BE2C (cell line): Measurements from ENCODE around the gene ENOX1.
A peak's percentile ranks its signal among the peaks of the same experiment; 100 is the strongest.

Experiments
- DNase-seq: peaks from one replicate; pipeline ENCODE4 v3.0.0-alpha.2; 2020
- H3K27me3 ChIP-seq: fragments of 250-450 bp; sonication (Bioruptor Pico); 2 replicates; pipeline ENCODE4 v1.5.1; 2020; ENCODE audit warnings: mild to moderate bottlenecking
- H3K36me3 ChIP-seq: fragments of 250-450 bp; sonication (Bioruptor Pico); 2 replicates; pipeline ENCODE4 v1.5.1; 2020; ENCODE audit warnings: mild to moderate bottlenecking
- H3K4me1 ChIP-seq: fragments of 250-450 bp; sonication (Bioruptor Pico); 2 replicates; pipeline ENCODE4 v1.5.1; 2020
- H3K4me3 ChIP-seq: 2 replicates; pipeline ENCODE4 v1.5.1; 2011; ENCODE audit warnings: low read depth, low read length
- H3K9me3 ChIP-seq: fragments of 250-450 bp; sonication (Bioruptor Pico); 2 replicates; pipeline ENCODE4 v1.5.1; 2020
- TF ChIP-seq, protein P1 (sequence below): IDR thresholded peaks from 2 replicates; pipeline ENCODE4 v1.5.1; 2012; ENCODE audit warnings: mild to moderate bottlenecking, low read depth, low read length

Gene ENOX1

DNA sequence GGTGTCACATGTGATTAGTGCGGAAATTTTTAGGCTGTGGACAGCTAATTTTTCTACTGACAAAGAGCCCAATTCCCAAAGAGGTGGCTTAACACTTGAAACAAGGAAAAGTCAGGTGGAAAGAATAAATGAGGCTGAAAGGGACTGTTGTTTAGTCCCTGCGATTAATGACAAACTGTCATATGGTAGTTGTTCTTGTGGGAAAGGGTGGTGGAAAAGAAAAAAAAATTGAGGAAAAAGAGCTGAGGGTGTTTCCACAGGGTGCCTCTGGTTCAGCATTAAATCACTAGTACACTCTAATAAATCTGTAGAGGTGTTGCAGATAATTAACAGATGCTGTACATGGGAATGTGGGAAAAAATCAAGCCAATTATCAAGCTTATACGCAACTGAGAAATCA lies 462.6 kb downstream of the ENOX1 start:
- no peaks in the 10 kb centered on the region for H3K27me3 ChIP-seq
- H3K36me3 ChIP-seq: no peaks in the 10 kb centered on the region
- H3K4me1 ChIP-seq: no peaks in the 10 kb centered on the region
- no peak for DNase-seq
- TF ChIP-seq, protein P1, sequence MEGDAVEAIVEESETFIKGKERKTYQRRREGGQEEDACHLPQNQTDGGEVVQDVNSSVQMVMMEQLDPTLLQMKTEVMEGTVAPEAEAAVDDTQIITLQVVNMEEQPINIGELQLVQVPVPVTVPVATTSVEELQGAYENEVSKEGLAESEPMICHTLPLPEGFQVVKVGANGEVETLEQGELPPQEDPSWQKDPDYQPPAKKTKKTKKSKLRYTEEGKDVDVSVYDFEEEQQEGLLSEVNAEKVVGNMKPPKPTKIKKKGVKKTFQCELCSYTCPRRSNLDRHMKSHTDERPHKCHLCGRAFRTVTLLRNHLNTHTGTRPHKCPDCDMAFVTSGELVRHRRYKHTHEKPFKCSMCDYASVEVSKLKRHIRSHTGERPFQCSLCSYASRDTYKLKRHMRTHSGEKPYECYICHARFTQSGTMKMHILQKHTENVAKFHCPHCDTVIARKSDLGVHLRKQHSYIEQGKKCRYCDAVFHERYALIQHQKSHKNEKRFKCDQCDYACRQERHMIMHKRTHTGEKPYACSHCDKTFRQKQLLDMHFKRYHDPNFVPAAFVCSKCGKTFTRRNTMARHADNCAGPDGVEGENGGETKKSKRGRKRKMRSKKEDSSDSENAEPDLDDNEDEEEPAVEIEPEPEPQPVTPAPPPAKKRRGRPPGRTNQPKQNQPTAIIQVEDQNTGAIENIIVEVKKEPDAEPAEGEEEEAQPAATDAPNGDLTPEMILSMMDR: no peak
- H3K4me3 ChIP-seq: no peak overlapping the region
- no peaks in the 10 kb centered on the region for H3K9me3 ChIP-seq

DNA sequence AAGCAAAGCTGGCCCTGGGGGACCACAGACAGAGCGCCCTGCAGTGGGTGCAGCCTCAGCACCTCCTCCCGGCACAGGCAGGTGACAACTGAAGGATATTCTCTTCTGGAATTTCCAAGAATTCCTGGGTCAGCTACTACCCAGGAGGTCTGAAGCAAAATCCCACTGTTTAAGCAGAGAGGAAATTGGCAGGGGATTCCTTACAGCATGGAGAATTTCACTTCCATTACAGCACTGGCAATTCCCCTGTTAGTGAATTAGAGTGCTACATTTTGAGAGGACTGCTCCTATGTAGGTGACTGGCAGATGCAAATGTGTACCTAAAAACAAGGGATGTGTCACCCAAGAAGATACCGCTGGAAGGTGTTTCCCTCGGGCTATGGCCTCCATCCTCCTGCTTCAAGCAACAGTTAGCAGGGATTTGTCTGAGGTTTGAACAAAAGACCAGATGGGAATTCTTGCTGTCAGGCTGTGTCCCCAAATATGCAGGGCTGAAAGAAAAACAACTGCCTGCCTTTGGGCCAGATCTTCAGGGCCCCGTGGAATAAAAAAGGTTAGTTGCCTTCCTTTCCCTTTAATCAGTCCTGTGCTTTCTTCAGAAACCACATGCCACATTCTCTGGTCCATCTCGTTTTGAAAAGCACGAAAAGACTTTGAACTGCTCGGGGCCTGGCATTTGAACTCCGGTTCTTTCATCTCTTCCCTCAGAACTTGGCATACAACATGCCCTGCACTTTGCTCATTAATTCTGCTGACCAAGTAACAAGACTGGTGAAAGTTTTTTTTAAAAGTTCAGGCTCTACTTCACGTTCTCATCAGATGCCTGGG lies 466.9 kb downstream of the ENOX1 start:
- H3K4me1 ChIP-seq: peaks cover 18% of the 10 kb centered on the region
- H3K9me3 ChIP-seq: no peaks in the 10 kb centered on the region
- no peaks in the 10 kb centered on the region for H3K36me3 ChIP-seq
- H3K4me3 ChIP-seq: no peak overlapping the region
- no peak for DNase-seq
- TF ChIP-seq, protein P1: no peak
- H3K27me3 ChIP-seq: no peaks in the 10 kb centered on the region

DNA sequence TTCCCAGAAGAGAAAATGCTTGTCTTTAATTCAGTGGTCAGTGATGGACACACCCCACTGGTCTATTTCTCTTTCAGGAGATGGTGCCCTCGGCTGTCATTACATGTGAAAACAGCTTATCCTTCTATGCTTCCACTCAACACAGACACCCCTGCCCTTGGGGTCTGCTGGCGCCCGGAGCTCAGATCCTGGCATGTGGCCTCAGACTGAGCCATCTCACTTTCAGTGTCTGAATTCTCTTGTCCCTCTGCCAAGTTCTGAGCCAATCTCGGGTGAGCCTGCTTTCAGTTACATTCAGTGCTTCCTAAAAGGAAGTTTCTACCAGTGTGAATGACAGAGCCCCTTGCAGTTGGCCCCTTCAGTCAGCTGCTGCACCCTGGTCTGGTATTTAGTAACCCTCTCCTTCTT lies 469.8 kb downstream of the ENOX1 start:
- Histone ChIP-seq H3K36me3 (no peaks in the 10 kb centered on the region), H3K9me3 (no peaks in the 10 kb centered on the region), H3K27me3 (no peaks in the 10 kb centered on the region), H3K4me1 (peaks cover 18% of the 10 kb centered on the region), H3K4me3 (peak overlapping the region; percentile 4; the same call in 1 of the 2 replicates)
- TF ChIP-seq, protein P1: no peak
- DNase-seq: peak; percentile 92

DNA sequence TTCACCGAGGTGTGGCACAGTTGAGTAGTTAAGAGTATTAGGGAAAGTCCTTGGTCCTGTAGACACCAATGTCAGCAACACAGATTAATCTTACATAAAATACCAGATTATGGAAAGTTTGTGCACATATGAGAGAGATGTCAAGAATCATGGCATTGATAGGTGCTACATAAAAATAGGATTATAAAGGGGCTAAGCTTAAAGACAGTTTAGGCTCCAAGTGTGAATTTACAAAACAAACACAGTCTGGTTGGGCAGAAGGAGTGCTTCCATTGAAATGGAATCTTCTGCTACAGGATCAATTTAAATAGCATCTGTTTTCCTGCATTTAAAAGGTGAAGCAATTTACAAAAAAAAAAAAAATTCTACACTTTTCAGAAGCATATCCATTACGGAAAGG lies 470.5 kb downstream of the ENOX1 start:
- no peak for DNase-seq

DNA sequence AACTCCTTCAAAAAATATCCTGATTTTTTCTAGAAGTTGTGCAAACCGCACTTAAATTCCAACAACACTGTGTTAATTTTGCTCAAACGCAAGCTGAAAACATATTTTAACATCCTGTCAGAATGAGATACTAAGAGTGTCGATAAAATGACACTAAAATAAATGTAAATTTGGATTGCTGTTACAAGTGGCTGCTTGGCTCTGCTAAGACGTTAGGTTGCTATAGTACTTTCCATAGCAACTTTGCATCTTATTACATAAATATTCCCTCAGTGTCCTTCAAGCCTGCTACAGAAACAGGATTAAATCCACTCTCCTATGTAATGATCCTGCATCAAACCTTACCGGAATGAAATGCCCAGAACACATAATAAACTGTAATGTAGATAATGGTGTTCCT lies 471.2 kb downstream of the ENOX1 start:
- no peak for DNase-seq
- TF ChIP-seq, protein P1: no peak
- H3K4me3 ChIP-seq: no peak overlapping the region
- no peaks in the 10 kb centered on the region for H3K9me3 ChIP-seq
- no peaks in the 10 kb centered on the region for H3K36me3 ChIP-seq
- H3K4me1 ChIP-seq: peaks cover 18% of the 10 kb centered on the region
- no peaks in the 10 kb centered on the region for H3K27me3 ChIP-seq

More for the DNA sequence above, 470.5 kb downstream of the ENOX1 start:
- peaks cover 18% of the 10 kb centered on the region for H3K4me1 ChIP-seq
- H3K4me3 ChIP-seq: no peak overlapping the region
- H3K9me3 ChIP-seq: no peaks in the 10 kb centered on the region
- no peaks in the 10 kb centered on the region for H3K27me3 ChIP-seq
- H3K36me3 ChIP-seq: no peaks in the 10 kb centered on the region
- TF ChIP-seq, protein P1: no peak

DNA sequence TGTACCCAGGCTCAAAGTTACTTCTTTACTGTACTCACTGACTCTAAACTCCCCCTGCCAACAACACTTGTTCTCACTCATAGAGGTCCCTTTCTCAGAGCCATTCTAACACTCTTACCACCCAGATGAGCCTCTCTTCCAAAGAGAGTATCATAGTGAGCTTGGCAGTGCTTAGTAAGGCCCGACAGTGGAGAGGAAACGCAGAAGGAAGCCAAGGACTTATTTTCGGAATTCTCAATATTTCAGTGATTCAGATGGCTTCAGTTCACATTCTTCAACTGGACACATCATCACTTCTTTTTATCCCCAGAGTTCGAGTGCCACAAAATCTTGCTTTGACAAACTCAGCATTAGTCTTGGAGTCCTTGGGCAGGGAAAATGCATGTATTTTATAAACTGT lies 477.5 kb downstream of the ENOX1 start:
- DNase-seq: no peak
- Histone ChIP-seq H3K9me3 (no peaks in the 10 kb centered on the region), H3K36me3 (no peaks in the 10 kb centered on the region), H3K27me3 (no peaks in the 10 kb centered on the region), H3K4me1 (peaks cover 21% of the 10 kb centered on the region), H3K4me3 (no peak overlapping the region)
- TF ChIP-seq, protein P1: no peak
